Limb (tissue), 2 donors: Measurements from ENCODE around the gene TNPO3.

Experiments
- DNase-seq, 2 donors: peaks; one replicate each; pipeline ENCODE4 v3.0.0-alpha.2; 2016; ENCODE audit errors: extremely low spot score in 2 of 2

The TNPO3 gene

GRCh38 chr7:128940494-128941322 lies 114.2 kb downstream of the TNPO3 start:
- DNase-seq = no peak

DNA sequence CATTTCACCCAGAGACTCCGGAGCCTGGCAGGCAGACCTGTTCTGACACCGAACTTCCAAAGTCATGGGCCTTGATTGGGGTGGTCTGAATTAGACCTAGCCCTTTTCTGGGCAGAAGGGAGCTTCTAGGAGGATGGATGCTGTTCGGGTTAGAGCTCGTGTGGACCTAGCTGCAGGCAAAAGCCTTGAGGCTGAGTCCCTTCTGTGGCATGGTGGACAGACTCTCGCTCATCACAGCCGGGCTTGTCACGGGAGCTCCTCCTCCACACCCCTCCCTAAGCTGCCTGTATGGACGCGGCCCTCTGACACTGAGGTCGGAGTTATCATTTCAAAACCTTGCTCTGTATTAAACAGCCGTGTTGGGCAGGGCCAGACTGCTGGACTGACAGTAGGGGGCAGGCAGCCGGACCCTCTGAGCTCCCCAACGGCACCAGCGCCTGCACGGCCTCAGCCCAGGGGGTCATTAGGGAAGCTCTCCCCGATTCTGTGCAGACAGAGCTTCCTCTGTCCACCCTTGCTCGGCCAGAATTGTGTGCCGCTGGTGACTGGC lies 115.0 kb downstream of the TNPO3 start:
- DNase-seq = no peak

DNA sequence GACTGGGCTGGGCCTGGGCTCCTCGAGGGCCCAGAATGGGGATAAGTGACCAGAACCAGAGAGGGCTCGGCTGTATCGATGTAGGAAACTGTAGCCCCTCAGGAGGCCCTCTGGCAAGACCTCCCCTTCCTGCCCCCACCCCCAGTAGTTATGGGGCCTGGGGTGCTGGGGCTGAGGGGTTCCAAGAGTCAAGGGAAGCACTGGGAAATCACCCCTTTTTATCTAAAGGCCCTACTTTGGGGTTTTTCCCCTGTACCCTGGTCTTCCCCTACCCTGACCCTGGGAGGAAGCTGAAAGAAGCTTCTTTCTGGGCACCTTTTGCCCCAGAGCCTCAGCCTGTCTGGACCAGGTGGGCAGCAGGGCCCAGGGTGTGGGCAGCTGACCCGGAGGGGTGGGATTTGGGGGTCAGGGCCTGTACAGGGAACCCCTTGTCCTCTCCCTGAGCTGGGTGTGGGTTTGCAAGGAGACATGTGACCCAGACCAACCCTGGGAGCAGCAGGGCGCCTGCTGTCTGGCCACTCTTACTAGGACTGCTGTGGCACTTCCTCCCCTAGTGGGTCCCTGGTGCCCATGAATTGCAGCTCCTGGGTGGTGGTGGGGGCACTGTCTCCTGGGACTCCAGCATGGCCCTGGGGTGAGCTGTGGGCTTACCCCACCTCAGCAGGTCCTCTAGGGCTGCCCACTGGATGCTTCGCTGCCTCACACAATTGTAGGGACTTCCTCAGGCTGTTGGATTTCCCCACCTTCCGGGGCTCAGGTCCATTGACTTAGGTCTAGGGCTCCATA lies 115.6 kb downstream of the TNPO3 start:
- DNase-seq = no peak

DNA sequence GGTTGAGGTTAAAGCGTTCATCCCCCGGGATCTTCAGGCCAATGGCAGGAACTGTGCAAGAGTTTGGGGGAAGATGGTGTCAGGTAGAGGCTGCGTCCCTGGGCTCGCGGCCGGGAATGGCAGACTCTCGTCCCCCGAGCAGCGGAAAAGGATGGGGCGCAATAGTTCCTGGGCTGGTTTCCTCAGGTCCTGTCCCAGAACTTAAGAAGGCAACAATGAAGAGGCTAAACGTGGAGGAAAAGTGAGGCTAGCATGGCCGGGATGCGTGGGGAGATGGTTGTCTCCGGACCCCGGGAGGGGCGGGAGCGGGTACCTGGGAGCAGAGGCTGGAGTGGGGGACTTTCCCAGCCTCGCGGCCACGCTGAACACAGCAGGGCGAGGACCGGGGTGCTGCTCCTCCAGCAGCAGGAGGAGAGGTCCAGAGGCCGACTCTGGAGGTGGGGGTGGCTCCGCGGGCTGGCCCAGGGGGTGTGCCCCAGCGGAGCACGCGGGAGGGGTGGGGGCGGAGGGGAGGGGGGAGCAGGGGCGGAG lies 116.3 kb downstream of the TNPO3 start:
- no peak for DNase-seq

- no peak for DNase-seq
Observed at GRCh38 chr7:128937647-128938543, 117.0 kb downstream of the TNPO3 start, which contains the start of gene IRF5. IRF5 (plus strand) TSS chr7:128937927; CDS start chr7:128942082, 4,155 bp downstream.

GRCh38 chr7:128937271-128937646 lies 117.7 kb downstream of the TNPO3 start:
- no peak for DNase-seq

- DNase-seq = no peak
Observed at GRCh38 chr7:128936798-128937197, 118.1 kb downstream of the TNPO3 start.

DNA sequence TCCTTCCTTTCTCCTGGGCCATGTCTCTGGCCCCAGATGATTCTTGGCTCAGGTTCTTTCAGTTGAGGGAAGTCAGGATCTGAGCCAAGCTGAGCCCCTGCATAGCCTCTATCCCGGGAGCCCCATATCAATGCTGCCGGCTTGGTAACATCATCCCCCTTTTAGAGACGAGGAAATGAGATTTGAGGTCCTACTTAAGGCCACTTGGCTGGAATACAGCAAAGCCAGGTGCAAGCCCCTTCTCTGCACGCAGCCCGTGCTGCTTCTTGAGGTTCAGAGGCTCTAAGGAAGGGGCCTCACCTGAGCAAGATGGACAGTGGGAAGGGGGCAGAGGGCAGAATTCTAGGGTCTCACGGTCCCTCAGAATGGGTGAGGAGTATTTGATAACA lies 119.6 kb downstream of the TNPO3 start:
- no peak for DNase-seq

DNA sequence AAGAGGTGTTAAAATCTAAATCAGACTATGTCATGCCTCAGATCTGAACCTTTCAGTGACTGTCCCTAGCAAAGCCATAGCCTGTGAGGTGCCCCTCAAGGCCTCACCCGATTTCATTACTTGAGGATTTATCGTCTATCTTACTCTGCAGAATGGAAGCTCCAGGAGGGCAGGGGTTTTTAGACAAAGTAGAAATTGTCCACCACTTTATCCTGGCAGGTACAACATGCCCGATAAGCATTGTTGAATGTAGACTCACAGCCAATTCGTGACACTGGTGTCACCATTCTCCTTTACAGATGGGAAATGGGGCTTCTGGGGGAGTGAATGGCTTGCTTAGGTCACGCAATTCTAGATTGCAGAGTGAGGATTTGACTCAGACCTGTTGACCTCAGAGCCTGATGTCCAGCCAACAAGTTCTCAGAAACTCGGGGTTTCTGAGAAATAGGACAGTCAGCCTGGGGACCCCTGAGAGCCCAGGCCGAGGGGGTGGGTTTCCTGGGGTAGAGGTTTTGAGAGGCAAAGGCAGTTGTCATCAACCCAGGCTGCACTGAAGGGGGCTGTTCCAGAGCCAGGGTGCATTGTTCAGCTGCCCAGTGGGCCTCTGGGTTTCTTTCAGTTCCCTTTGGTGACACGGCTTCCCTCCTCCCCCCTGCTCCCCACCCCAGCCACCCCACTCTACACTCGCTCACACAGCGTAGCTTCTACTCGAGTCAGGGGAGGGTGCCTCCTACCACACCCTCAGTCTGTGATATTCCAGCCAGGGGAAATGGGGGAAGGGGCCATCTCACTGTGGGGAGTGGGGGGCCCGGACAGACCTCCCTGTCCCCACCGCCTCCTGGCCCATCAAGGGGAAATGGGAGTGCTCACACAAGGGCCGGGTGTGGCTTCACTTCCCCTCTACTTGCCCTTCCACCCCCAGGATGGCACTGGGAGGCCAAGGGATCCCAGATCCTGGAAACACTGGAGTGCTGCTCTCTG lies 120.3 kb downstream of the TNPO3 start:
- DNase-seq = no peak

GRCh38 chr7:128933180-128933891 lies 121.6 kb downstream of the TNPO3 start:
- DNase-seq = no peak

DNA sequence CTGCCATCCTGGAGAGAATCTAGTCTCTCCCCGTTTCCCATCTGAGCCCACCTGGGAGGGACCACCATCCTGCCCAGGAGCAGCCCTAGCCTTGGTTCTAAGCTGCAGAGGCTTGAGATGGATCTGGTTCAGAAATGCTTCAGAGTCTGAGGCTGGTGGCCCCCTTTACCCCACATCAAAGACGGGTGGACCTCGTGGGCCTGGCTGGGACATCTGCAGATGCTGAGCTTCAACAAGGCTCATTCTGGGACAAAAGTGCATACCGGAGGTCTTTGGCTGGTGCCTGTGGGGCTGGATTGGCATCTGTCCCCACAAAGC lies 122.1 kb downstream of the TNPO3 start:
- DNase-seq = no peak

GRCh38 chr7:128931965-128932861 lies 122.7 kb downstream of the TNPO3 start:
- DNase-seq = no peak

- no peak for DNase-seq
Observed at GRCh38 chr7:128931190-128931798, 123.6 kb downstream of the TNPO3 start.

GRCh38 chr7:128928882-128929788 lies 125.8 kb downstream of the TNPO3 start:
- no peak for DNase-seq

- no peak for DNase-seq
Observed at GRCh38 chr7:128928159-128928813, 126.6 kb downstream of the TNPO3 start.
